MV-4-11 (cell line): ENCODE results near the gene ADAM19.
A peak's percentile ranks its signal among the peaks of the same experiment; 100 is the strongest.

Source experiments
- DNase-seq: peaks from one replicate; lab custom pipeline; 2025; lab: John Stamatoyannopoulos, UW

Gene ADAM19

DNA sequence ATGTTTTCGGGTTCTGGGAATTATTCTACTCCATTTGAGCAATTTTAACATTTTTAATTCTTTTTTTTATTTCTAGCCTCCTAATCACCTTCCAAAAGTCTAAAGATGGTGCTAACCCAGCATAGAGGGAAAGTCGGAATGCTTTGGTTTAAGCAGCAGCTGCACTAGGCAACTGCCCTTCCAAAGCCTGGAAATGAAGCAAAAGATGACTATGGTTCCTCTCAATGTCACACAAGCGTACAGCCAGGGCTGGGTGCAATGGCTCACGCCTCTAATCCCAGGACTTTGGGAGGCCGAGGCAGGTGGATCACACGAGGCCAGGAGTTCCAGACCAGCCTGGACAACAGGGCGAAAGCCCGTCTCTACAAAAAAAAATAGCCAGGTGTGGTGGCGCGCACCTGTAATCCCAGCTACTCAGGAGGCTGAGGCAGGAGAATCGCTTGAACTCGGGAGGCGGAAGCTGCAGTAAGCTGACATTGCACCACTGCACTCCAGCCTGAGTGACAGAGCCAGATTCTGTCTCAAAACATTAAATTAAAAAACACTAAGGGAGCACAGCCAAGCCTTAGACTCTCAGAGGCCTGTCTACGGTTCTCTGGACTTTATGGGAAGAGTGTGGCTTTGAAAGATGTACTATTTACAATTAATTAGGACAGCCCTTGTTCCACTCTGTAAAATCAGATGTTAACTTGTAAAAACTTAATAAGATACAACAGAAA, 33.1 kb downstream of the ADAM19 start:
- no peak for DNase-seq

DNA sequence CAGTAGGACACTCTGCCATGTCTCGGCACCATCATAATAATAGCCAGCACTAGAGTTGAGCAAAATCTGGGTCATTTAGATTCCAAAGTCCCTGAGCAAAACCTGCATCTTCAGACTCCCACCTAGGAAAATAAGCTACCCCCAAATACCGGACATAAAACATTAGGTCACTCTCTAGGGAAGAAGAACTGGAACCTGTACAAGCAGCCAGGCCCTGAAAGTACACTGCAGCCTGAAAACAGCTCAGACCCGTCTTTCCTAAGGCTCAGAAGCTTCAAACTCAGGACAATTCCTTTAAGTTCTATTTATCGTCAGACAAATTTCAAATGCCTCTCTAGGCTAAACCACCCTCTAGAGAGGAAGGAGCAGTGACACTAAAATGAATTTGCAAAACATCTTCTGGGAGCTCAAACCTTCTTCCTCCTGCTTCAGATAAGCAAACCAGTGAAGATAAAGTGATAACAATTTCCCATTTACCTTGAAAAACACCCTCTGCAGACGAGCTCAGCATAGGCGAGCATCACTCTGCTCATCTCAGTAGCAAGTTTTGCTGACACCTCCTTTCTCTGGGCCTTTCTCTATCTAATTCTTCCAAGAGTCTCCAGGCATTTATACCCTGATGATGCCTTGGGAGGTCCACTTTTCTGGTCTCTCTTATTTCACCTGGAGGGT, 34.0 kb downstream of the ADAM19 start:
- DNase-seq: no peak

- no peak for DNase-seq
Observed at GRCh38 chr5:157540707-157541446, 34.7 kb downstream of the ADAM19 start.

GRCh38 chr5:157540124-157540523, 35.5 kb downstream of the ADAM19 start:
- DNase-seq: no peak

DNA sequence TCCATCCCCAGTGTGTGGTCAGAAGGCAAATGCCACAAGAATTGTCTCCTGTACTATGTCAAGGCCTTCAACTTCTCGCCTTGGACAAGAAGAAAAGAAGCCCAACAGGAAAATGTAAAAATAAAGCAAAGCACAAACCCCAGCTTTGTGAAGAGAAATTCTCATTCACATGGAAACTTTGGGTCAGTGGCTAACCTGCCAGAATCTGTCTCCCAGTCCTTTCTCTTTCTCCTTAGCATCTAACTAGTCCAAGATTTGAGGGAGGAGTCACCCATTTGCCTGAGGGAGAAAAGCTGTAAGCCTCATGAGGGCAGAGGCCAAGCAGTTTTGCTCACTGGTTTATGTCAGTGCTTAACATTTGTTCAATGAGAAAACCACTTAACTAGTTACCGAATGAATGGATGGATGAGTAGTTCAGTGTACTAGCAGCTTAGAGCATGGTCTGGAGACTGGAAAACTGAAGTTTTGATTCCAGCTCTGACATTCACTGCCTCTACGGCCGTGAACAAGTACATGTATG, 36.0 kb downstream of the ADAM19 start:
- DNase-seq: no peak

DNA sequence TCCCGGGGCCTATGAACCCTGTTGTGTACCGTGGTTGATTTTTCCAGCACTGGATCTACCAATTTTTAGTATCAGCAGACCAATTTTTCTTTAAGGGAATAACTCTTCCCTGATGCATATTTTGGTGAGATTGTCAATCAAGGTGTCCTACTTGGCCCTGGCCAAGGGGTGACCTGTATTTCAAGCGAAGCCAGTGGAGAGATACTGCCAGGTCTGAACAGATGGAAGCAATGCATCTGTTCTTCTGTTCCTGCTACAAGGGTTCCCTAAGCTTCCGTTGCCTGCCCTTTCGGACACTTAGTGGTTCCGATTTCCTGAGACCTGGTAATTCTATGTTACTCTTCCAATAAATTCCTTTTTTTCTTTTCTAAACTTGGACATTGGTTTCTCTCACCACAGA, 37.3 kb downstream of the ADAM19 start:
- DNase-seq: no peak

DNA sequence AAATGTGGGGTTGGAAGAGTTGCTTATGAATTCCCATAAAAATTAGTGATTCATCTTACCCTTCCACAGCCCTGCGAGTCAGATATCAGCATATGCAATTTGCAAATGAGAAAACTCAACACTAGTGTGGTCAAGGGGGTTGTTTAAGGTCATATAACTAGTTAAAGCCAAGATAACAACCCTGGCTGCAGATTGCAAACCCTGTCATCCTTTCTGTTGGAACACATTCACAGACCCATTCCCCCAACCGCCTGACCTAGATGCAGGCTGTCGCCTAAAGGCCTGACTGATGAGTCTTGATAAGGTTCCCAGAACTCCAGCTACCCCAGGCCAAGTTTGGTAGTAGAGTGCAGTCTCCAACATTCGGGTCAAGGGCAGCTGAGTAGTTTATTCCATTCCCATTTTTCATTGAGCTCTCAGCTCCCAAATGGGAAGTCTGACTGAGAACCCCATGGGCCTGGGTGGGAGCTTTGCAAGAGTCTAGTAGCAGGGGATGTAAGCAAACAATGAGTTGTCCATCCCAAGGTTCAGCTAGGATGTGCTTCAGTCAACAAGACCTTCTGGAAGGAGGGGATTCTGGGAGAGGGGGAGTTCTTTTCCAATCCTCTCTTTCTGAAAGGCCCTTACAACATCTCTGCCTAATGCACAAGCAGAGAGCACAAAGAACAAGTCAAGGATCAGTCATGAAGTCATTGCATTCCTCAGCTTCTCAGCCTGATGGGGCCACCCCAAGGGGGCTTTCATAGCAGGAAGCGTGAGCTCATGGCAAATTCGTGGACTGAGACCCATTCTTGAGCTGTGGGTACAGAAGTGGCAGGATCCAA, 40.3 kb downstream of the ADAM19 start:
- DNase-seq: no peak

GRCh38 chr5:157533011-157533481, 42.5 kb downstream of the ADAM19 start:
- no peak for DNase-seq

DNA sequence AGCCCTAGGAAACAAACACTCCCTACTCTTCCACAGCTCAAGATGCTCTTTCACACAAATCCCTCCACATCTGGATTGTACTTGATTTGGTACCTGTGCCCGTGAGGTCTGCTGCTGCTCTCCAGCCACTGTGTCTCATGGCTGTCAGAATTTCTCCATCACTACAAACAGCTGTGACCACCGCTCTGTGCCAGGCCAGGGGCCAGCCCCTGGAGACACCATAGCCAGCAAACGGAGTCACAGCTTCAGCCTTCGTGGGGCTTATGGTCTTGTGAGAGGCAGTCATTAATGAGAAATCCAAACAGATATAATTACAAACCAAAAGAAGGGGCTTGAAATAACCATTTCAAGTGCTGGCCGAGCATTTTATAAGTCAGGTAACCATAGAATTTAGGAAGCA, 43.6 kb downstream of the ADAM19 start:
- no peak for DNase-seq

DNA sequence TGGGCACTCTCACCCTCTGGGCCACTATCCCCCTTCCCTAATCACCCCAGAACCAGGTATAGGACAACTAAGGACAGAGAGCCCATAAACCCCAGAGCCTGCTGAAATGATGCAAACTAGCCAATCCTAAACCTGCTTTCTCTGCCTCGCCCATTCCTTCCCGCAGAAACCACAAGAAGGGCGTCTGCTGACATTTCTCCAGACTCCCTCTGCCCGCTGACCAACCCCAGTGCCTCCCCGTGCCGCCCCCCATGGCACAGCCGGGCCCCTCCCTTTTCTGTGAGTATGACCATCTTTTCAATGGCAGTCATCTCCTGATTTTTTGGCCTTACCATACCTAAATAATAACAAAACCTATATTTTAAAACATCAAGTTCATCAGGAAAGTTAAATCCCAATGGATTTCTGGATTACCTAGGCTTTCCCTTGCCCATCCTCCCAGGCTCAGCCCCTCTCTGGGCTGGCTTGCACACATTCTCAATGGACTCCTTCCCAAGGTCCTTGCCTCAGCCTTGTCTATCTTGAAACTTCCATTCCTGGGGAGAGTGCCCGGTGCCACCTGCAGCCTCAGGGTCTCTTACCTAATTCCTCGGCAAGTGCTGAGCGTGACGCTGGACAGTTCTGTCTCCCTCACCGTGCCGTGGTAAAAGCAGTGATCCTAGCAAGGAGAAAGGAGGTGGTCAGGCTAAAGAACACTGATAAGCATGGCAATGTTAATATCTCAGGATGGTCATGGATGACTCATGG, 45.2 kb downstream of the ADAM19 start:
- peak; percentile 23 for DNase-seq

- DNase-seq: no peak
Observed at GRCh38 chr5:157529002-157529401, 46.6 kb downstream of the ADAM19 start.

- DNase-seq: no peak
Observed at GRCh38 chr5:157528036-157528632, 47.4 kb downstream of the ADAM19 start.

DNA sequence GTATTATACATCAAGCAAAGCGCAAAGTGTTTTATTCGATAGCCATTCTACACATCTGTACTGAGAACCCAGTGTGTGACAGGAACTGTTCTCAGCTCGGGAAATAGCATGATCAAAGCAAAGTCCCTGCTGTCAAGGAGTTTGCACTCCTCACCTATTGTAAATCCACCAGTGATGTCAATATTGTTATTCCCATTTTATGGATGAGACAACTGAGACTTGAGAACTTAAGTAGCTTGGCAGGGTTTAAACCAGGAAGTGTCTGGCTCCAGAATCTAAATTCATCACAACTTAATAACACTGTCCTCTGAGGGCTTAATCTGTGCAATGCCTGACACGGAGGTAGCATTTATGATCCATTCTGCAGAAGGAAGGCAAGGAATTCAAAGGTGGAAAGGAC, 50.7 kb downstream of the ADAM19 start:
- no peak for DNase-seq

- no peak for DNase-seq
Observed at GRCh38 chr5:157523976-157524375, 51.6 kb downstream of the ADAM19 start.

GRCh38 chr5:157521704-157522029, 53.9 kb downstream of the ADAM19 start:
- no peak for DNase-seq

- peak; percentile 25 for DNase-seq
Observed at GRCh38 chr5:157520911-157521703, 54.5 kb downstream of the ADAM19 start.

DNA sequence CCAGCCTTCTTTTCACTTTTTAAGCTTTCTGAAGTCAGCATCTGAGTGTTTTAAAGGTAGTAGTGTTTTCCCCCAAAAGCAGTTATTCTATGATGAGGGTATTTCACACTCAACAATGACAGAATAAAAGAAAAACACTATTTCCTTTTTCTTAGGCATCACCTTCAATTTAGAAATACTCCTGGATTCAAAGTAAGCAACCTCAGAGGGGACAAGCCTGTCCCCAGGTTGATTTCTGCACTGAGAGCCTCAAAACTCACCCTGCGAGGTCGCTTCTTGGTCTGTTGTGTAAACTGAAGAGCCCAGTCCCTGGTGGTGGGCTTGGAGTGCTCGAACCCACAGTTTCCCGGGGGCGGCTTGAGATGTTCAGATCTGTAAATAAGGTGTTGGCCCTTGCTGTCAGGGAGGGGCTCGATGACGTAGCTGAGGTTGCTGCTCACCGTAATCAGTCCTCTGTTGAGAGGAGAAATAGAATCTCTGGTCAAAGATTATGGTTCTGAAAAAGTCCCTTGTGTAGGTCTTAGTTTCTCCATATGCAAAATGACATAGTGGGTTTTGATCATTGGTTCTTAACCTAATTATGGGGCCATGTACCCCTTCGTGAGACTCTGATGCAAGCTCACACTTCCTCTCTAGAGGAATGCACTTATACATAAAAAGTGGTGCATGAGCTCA, 55.9 kb downstream of the ADAM19 start:
- DNase-seq: no peak

DNA sequence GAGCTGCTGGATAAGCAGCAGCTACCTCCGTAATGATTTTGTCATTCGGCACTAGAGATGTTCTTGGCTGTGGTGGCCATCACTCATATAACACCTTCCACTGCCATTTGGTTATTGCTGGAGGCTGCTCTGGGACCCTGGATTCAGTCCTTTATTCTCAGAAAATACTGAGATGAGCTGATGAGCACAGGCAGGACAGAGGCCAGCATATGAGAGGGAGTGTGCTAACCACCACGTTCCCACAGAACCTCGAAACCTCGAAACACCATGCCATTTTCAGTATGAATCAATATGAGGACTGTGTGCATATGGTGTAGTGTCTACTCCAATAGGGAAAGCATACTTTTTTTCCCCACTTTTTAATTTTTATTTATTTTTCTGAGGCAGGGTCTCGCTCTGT, 56.6 kb downstream of the ADAM19 start:
- peak; percentile 41 for DNase-seq

DNA sequence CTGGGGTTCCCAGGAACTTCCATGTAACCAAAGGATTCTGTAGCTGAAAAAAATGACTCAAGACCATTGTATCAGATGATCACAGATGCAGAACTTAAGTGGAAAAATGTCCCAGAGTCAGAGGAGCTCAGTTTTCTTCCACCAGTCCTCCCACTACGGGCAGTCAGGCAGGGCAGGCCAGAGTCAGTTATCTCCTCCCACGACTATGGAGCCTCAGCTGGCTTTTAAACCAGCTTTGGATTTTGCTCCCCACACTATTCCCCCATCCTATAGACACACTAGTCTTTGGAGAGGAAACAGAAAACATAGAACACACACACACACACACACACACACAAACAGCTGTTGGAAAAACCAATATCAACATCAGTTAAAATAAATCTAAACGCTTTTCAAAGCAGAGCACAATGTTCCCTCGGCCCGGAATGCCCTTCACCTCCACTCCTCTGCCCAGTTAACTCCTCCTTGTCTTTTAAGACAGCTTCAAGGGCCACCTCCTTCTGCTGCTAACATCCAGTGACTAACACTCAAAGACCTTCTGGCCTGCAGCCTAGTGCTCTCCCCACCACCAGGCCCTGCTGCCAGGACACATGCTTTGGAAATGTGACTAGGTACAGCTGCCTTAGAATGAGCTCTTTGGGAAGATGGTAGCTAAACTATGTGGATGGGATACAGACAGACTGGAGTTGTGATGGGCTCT, 58.8 kb downstream of the ADAM19 start:
- no peak for DNase-seq
